Esophagus squamous epithelium (tissue), 4 donors: ENCODE measurements around the gene HTRA2.

Experiments used
- CTCF ChIP-seq, 6 experiments: fragments of 450-650 bp in 4 of 6; fragments of 200-600 bp in 2 of 6; sonication (generic) in 2 of 6; IDR thresholded peaks; one replicate each; pipeline ENCODE4 v1.5.1; 2016 to 2019; ENCODE audit warnings: antibody characterized with exemption in 6 of 6, mild to moderate bottlenecking in 4 of 6, moderate library complexity in 4 of 6
- POLR2A ChIP-seq, 4 donors: fragments of 450-650 bp; IDR thresholded peaks; one replicate each; pipeline ENCODE4 v1.6.1; 2017; ENCODE audit warnings: antibody characterized with exemption in 4 of 4, mild to moderate bottlenecking in 4 of 4, moderate library complexity in 3 of 4

GRCh38 chr2:74510272-74510671 lies 19.5 kb upstream of the HTRA2 start:
- TF ChIP-seq CTCF (IDR thresholded peaks at IDR 0.05) (no peak), POLR2A (IDR thresholded peaks at IDR 0.05) (no peak)
